ENCODE data around the gene LRRC37A3.

The LRRC37A3 gene

DNA sequence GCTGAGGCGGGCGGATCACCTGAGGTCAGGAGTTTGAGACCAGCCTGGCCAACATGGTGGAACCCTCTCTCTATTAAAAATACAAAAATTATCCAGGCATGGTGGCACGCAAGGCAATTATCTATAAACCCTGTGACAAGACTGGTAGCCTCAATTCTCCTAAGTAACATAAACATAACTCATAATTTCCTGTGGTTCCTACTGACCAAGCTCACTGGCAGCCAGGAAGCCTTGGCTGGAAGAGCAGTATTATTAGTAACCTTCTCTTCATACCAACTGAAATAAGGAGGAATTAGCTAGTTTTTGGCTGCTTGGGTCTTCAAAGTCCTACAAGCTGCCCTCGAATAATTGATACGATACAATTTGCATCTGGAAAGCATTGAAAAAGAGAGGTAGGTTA is 31.6 kb upstream of the LRRC37A3 start:
- H3K9me3 ChIP-seq (ENCODE audit: insufficient read depth, low read length), result no peaks in the 10 kb centered on the region
- no peak for DNase-seq (ENCODE audit: low read depth, low spot score)
- no peak for TF ChIP-seq SUZ12 (IDR thresholded peaks at IDR 0.05; ENCODE audit: extremely low read depth, insufficient read depth, insufficient read length)
- no peak for TF ChIP-seq ZNF274 (IDR thresholded peaks at IDR 0.05; ENCODE audit: low read depth, low read length)
- no peak for TF ChIP-seq YY1 (IDR thresholded peaks at IDR 0.05; ENCODE audit: insufficient read depth, insufficient read length)
- H3K36me3 ChIP-seq (ENCODE audit: insufficient read depth, insufficient read length, low read length), result no peaks in the 10 kb centered on the region
- H3K4me1 ChIP-seq (ENCODE audit: insufficient read depth, insufficient read length), result no peaks in the 10 kb centered on the region
- H3K9ac ChIP-seq (ENCODE audit: insufficient read length, low read depth), result no peak overlapping the region
- no peak overlapping the region for H3K4me3 ChIP-seq (ENCODE audit: insufficient read length, low read depth)
- H3K27me3 ChIP-seq (ENCODE audit: insufficient read depth, insufficient read length), result no peaks in the 10 kb centered on the region

- H3K9me3 ChIP-seq (ENCODE audit: insufficient read depth, low read length), result no peaks in the 10 kb centered on the region
- H3K36me3 ChIP-seq (ENCODE audit: insufficient read depth, insufficient read length, low read length), result no peaks in the 10 kb centered on the region
- no peak for TF ChIP-seq YY1 (IDR thresholded peaks at IDR 0.05; ENCODE audit: insufficient read depth, insufficient read length)
- TF ChIP-seq ZNF274 (IDR thresholded peaks at IDR 0.05; ENCODE audit: low read depth, low read length), result no peak
- no peak for TF ChIP-seq SUZ12 (IDR thresholded peaks at IDR 0.05; ENCODE audit: extremely low read depth, insufficient read depth, insufficient read length)
- H3K4me3 ChIP-seq (ENCODE audit: insufficient read length, low read depth), result no peak overlapping the region
- no peak for DNase-seq (ENCODE audit: low read depth, low spot score)
- H3K9ac ChIP-seq (ENCODE audit: insufficient read length, low read depth), result no peak overlapping the region
- H3K4me1 ChIP-seq (ENCODE audit: insufficient read depth, insufficient read length), result no peaks in the 10 kb centered on the region
- H3K27me3 ChIP-seq (ENCODE audit: insufficient read depth, insufficient read length), result no peaks in the 10 kb centered on the region
Measured at GRCh38 chr17:64947152-64947551, 27.9 kb upstream of the LRRC37A3 start.

- peaks cover 15% of the 10 kb centered on the region for H3K4me1 ChIP-seq (ENCODE audit: insufficient read depth, insufficient read length)
- H3K4me3 ChIP-seq (ENCODE audit: insufficient read length, low read depth), result no peak overlapping the region
- no peak overlapping the region for H3K9ac ChIP-seq (ENCODE audit: insufficient read length, low read depth)
- no peak for TF ChIP-seq SUZ12 (IDR thresholded peaks at IDR 0.05; ENCODE audit: extremely low read depth, insufficient read depth, insufficient read length)
- no peak for TF ChIP-seq YY1 (IDR thresholded peaks at IDR 0.05; ENCODE audit: insufficient read depth, insufficient read length)
- TF ChIP-seq ZNF274 (IDR thresholded peaks at IDR 0.05; ENCODE audit: low read depth, low read length), result no peak
- DNase-seq (ENCODE audit: low read depth, low spot score), result no peak
- no peaks in the 10 kb centered on the region for H3K27me3 ChIP-seq (ENCODE audit: insufficient read depth, insufficient read length)
- peaks cover 2% of the 10 kb centered on the region for H3K36me3 ChIP-seq (ENCODE audit: insufficient read depth, insufficient read length, low read length)
- no peaks in the 10 kb centered on the region for H3K9me3 ChIP-seq (ENCODE audit: insufficient read depth, low read length)
Measured at GRCh38 chr17:64941761-64942160, 22.5 kb upstream of the LRRC37A3 start.

- H3K4me1 ChIP-seq (ENCODE audit: insufficient read depth, insufficient read length), result peaks cover 16% of the 10 kb centered on the region
- H3K9me3 ChIP-seq (ENCODE audit: insufficient read depth, low read length), result no peaks in the 10 kb centered on the region
- TF ChIP-seq ZNF274 (IDR thresholded peaks at IDR 0.05; ENCODE audit: low read depth, low read length) (no peak), SUZ12 (IDR thresholded peaks at IDR 0.05; ENCODE audit: extremely low read depth, insufficient read depth, insufficient read length) (no peak), YY1 (IDR thresholded peaks at IDR 0.05; ENCODE audit: insufficient read depth, insufficient read length) (no peak)
- no peak overlapping the region for H3K4me3 ChIP-seq (ENCODE audit: insufficient read length, low read depth)
- DNase-seq (ENCODE audit: low read depth, low spot score), result no peak
- no peaks in the 10 kb centered on the region for H3K27me3 ChIP-seq (ENCODE audit: insufficient read depth, insufficient read length)
- H3K36me3 ChIP-seq (ENCODE audit: insufficient read depth, insufficient read length, low read length), result peaks cover 2% of the 10 kb centered on the region
- H3K9ac ChIP-seq (ENCODE audit: insufficient read length, low read depth), result no peak overlapping the region
Measured at GRCh38 chr17:64941045-64941444, 21.8 kb upstream of the LRRC37A3 start.

- Histone ChIP-seq H3K27me3 (ENCODE audit: insufficient read depth, insufficient read length) (no peaks in the 10 kb centered on the region), H3K9ac (ENCODE audit: insufficient read length, low read depth) (no peak overlapping the region), H3K4me3 (ENCODE audit: insufficient read length, low read depth) (no peak overlapping the region), H3K4me1 (ENCODE audit: insufficient read depth, insufficient read length) (peaks cover 16% of the 10 kb centered on the region), H3K9me3 (ENCODE audit: insufficient read depth, low read length) (no peaks in the 10 kb centered on the region), H3K36me3 (ENCODE audit: insufficient read depth, insufficient read length, low read length) (peaks cover 2% of the 10 kb centered on the region)
- no peak for TF ChIP-seq ZNF274 (IDR thresholded peaks at IDR 0.05; ENCODE audit: low read depth, low read length)
- TF ChIP-seq YY1 (IDR thresholded peaks at IDR 0.05; ENCODE audit: insufficient read depth, insufficient read length), result no peak
- TF ChIP-seq SUZ12 (IDR thresholded peaks at IDR 0.05; ENCODE audit: extremely low read depth, insufficient read depth, insufficient read length), result no peak
- no peak for DNase-seq (ENCODE audit: low read depth, low spot score)
Measured at GRCh38 chr17:64940055-64940454, 20.8 kb upstream of the LRRC37A3 start.

GRCh38 chr17:64938925-64939474 is 19.7 kb upstream of the LRRC37A3 start:
- Histone ChIP-seq H3K4me1 (ENCODE audit: insufficient read depth, insufficient read length) (peaks cover 16% of the 10 kb centered on the region), H3K4me3 (ENCODE audit: insufficient read length, low read depth) (no peak overlapping the region), H3K9ac (ENCODE audit: insufficient read length, low read depth) (no peak overlapping the region), H3K9me3 (ENCODE audit: insufficient read depth, low read length) (no peaks in the 10 kb centered on the region), H3K27me3 (ENCODE audit: insufficient read depth, insufficient read length) (no peaks in the 10 kb centered on the region), H3K36me3 (ENCODE audit: insufficient read depth, insufficient read length, low read length) (peaks cover 2% of the 10 kb centered on the region)
- peak; percentile 9 for DNase-seq (ENCODE audit: low read depth, low spot score)
- TF ChIP-seq SUZ12 (IDR thresholded peaks at IDR 0.05; ENCODE audit: extremely low read depth, insufficient read depth, insufficient read length) (no peak), ZNF274 (IDR thresholded peaks at IDR 0.05; ENCODE audit: low read depth, low read length) (no peak), YY1 (IDR thresholded peaks at IDR 0.05; ENCODE audit: insufficient read depth, insufficient read length) (no peak)

DNA sequence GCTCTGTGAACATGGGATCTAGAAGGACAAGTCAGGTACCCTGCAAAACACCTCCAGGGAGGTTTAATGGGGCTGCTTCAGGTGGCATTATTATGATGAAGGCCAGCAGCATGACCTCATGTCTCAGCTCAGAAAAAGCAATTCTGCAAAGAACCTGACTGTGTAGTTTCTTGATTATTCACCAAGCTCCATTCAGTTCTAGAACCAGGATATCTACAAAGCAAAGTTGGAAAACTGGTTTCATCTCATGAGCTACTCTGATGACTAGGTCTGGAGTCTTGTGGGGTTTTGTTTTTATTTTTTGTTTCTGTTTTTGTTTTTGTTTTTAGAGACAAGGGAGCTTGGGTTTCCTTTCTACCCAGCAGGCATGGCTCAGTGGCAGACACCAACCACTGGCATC is 19.0 kb upstream of the LRRC37A3 start:
- Histone ChIP-seq H3K4me1 (ENCODE audit: insufficient read depth, insufficient read length) (peaks cover 16% of the 10 kb centered on the region), H3K9me3 (ENCODE audit: insufficient read depth, low read length) (no peaks in the 10 kb centered on the region), H3K27me3 (ENCODE audit: insufficient read depth, insufficient read length) (no peaks in the 10 kb centered on the region), H3K9ac (ENCODE audit: insufficient read length, low read depth) (no peak overlapping the region), H3K36me3 (ENCODE audit: insufficient read depth, insufficient read length, low read length) (peaks cover 2% of the 10 kb centered on the region), H3K4me3 (ENCODE audit: insufficient read length, low read depth) (no peak overlapping the region)
- no peak for DNase-seq (ENCODE audit: low read depth, low spot score)
- TF ChIP-seq SUZ12 (IDR thresholded peaks at IDR 0.05; ENCODE audit: extremely low read depth, insufficient read depth, insufficient read length) (no peak), YY1 (IDR thresholded peaks at IDR 0.05; ENCODE audit: insufficient read depth, insufficient read length) (no peak), ZNF274 (IDR thresholded peaks at IDR 0.05; ENCODE audit: low read depth, low read length) (no peak)
